WI38 (cell line): ENCODE results near the gene OBSCN.

ENCODE experiments used
- H3K4me3 ChIP-seq: 2 replicates; pipeline ENCODE4 v1.5.1; 2011; ENCODE audit warnings: low read depth, mild to moderate bottlenecking, control low read depth, low read length
- TF ChIP-seq, protein P1 (sequence below): IDR thresholded peaks from 2 replicates; pipeline ENCODE4 v1.5.1; 2012; ENCODE audit warnings: low read depth, mild to moderate bottlenecking, control low read depth, low read length

Gene OBSCN

DNA sequence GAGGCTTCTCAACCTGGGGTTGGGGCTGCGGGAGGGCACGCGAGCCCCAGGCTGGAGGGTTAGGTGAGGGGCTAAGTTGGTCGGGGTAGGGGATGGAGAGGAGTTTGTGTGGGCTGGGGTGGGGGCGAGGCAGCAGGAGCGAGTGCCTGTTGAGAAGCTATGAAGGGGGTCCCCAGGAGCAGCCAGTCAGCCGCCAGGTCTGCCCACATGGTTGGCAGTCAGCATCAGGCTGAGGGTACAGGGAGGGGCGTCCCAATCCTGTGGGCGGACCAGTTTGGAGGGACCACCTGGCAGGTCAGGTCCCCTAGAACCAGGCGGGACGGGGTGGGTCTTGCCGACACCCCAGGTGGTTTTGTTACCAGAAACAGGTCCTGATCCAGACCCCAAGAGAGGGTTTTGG, 209.2 kb downstream of the OBSCN start:
- TF ChIP-seq, protein P1, sequence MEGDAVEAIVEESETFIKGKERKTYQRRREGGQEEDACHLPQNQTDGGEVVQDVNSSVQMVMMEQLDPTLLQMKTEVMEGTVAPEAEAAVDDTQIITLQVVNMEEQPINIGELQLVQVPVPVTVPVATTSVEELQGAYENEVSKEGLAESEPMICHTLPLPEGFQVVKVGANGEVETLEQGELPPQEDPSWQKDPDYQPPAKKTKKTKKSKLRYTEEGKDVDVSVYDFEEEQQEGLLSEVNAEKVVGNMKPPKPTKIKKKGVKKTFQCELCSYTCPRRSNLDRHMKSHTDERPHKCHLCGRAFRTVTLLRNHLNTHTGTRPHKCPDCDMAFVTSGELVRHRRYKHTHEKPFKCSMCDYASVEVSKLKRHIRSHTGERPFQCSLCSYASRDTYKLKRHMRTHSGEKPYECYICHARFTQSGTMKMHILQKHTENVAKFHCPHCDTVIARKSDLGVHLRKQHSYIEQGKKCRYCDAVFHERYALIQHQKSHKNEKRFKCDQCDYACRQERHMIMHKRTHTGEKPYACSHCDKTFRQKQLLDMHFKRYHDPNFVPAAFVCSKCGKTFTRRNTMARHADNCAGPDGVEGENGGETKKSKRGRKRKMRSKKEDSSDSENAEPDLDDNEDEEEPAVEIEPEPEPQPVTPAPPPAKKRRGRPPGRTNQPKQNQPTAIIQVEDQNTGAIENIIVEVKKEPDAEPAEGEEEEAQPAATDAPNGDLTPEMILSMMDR: no peak
- no peak overlapping the region for H3K4me3 ChIP-seq

- TF ChIP-seq, protein P1: no peak
- H3K4me3 ChIP-seq: no peak overlapping the region
These were observed 209.8 kb downstream of the OBSCN start for GRCh38 chr1:228417483-228418203.

GRCh38 chr1:228420968-228421826, 213.4 kb downstream of the OBSCN start:
- H3K4me3 ChIP-seq: no peak overlapping the region
- TF ChIP-seq, protein P1: no peak

DNA sequence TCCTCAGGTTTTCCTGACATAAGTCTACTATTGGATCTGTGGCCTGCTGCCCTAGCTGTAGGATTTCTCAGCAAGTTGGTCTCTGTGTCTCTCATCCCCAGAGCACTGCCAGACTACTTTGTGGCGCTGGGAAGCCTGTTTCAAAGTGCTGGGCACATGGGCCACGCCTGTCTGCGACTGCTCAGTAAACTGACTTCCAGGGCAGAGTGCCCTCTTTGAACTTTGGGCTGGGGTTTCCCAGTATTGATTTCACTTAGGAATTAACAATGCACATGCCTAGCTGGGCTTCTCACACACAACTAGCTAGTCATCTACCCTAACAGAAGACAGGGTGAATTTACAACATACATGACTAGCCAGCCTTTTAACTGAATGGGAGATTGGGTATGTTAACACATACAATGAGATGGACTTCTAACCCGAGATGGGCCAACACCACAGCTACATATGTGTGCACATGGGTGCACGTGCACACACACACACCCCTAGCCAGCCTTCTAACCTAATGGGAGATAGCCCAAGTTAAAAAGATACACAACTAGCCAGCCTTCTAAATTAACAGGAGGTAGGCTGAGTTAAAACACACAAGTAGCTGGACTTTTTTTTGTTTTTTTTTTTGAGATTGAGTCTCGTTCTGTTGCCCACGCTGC, 215.7 kb downstream of the OBSCN start:
- TF ChIP-seq, protein P1: no peak
- no peak overlapping the region for H3K4me3 ChIP-seq

- TF ChIP-seq, protein P1: no peak
- H3K4me3 ChIP-seq: no peak overlapping the region
These were observed 217.1 kb downstream of the OBSCN start for GRCh38 chr1:228424685-228425660.

- TF ChIP-seq, protein P1: no peak
- no peak overlapping the region for H3K4me3 ChIP-seq
These were observed 218.8 kb downstream of the OBSCN start for GRCh38 chr1:228426518-228427175.
